AG09309 (cell line): Measurements from ENCODE around the gene STMP1.
"Not testable (repeated sequence)": the region's sequence is repeated elsewhere in the genome, so short reads cannot be mapped to it uniquely, and the experiment has no call there.

Experiments used
- DNase-seq: peaks from one replicate; pipeline ENCODE4 v3.0.0-alpha.2; 2010; ENCODE audit warnings: low read depth
- H3K4me3 ChIP-seq: 2 replicates; pipeline ENCODE4 v1.5.1; 2011; ENCODE audit warnings: mild to moderate bottlenecking, low read depth, low read length, moderate library complexity; ENCODE audit not compliant: control insufficient read depth
- TF ChIP-seq, protein P1 (sequence below): IDR thresholded peaks from 2 replicates; pipeline ENCODE4 v1.5.1; 2011; ENCODE audit warnings: mild to moderate bottlenecking, low read depth, low read length, inconsistent platforms; ENCODE audit not compliant: insufficient read depth, control insufficient read depth; ENCODE audit errors: missing control alignments

STMP1 gene

GRCh38 chr7:135684136-135684535 lies 21.8 kb downstream of the STMP1 start:
- no peak for DNase-seq
- H3K4me3 ChIP-seq, result no peak overlapping the region
- TF ChIP-seq, protein P1, sequence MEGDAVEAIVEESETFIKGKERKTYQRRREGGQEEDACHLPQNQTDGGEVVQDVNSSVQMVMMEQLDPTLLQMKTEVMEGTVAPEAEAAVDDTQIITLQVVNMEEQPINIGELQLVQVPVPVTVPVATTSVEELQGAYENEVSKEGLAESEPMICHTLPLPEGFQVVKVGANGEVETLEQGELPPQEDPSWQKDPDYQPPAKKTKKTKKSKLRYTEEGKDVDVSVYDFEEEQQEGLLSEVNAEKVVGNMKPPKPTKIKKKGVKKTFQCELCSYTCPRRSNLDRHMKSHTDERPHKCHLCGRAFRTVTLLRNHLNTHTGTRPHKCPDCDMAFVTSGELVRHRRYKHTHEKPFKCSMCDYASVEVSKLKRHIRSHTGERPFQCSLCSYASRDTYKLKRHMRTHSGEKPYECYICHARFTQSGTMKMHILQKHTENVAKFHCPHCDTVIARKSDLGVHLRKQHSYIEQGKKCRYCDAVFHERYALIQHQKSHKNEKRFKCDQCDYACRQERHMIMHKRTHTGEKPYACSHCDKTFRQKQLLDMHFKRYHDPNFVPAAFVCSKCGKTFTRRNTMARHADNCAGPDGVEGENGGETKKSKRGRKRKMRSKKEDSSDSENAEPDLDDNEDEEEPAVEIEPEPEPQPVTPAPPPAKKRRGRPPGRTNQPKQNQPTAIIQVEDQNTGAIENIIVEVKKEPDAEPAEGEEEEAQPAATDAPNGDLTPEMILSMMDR, result no peak

GRCh38 chr7:135684699-135685098 lies 22.4 kb downstream of the STMP1 start:
- no peak overlapping the region for H3K4me3 ChIP-seq
- TF ChIP-seq, protein P1, result no peak
- no peak for DNase-seq

GRCh38 chr7:135685306-135686084 lies 23.2 kb downstream of the STMP1 start:
- DNase-seq, result no peak
- no peak overlapping the region for H3K4me3 ChIP-seq
- TF ChIP-seq, protein P1, result no peak

GRCh38 chr7:135687466-135687865 lies 25.2 kb downstream of the STMP1 start:
- TF ChIP-seq, protein P1, result no peak
- DNase-seq, result no peak
- H3K4me3 ChIP-seq, result no peak overlapping the region

DNA sequence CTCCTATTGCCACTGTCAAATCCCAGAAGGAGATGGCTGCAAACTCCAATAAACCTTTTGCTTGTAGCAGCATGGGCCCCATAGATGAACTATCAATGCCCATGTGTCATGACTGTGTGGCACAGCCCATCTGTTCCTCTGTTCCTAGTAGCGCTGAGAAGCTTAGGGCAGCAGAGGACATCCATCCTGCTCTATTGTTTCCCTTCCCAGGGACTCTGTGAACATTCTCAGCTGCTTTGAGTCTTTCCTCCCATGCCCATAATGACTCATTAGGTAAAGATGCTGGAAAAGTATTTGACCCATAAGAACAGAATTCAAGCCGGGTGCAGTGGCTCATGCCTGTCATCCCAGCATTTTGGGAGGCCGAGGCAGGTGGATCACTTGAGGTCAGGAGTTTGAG lies 28.3 kb downstream of the STMP1 start:
- DNase-seq, result no peak
- TF ChIP-seq, protein P1, result no peak
- no peak overlapping the region for H3K4me3 ChIP-seq

GRCh38 chr7:135692055-135692454 lies 29.7 kb downstream of the STMP1 start:
- TF ChIP-seq, protein P1, result no peak
- DNase-seq, result no peak

DNA sequence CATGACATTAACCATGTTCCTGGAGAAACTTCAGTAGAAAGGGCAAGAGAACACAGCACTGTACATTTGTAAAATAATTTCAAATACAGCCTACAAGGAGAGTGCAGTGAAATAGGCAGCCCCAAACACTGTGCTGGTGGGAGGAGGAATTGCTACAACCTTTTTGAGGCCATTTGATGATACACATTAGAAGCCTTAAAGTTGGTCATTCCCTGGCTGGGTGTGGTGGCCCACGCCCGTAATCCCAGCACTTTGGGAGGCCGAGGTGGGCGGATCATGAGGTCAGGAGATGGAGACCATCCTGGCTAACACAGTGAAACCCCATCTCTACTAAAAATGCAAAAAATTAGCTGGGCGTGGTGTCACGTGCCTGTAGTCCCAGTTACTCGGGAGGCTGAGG lies 30.3 kb downstream of the STMP1 start:
- not testable (repeated sequence) for DNase-seq, H3K4me3 ChIP-seq

More at GRCh38 chr7:135692055-135692454, 29.7 kb downstream of the STMP1 start:
- H3K4me3 ChIP-seq, result no peak overlapping the region
